Stimulated activated naive CD8-positive, alpha-beta T cell treated with anti-CD3 and anti-CD28 coated beads, Interleukin-15, Interleukin-2, amounts not matched to agents 100 U/mL and 50 U/mL, for 24 hours (primary cell): ENCODE results near the gene OOSP3.
"Not testable (repeated sequence)": the region's sequence is repeated elsewhere in the genome, so short reads cannot be mapped to it uniquely, and the experiment has no call there.

Experiments used
- ATAC-seq: fragments of 150-1000 bp; cut with Tn5 transposase; one replicate; pipeline ENCODE4 v1.10.0; 2021
- DNase-seq: peaks from one replicate; pipeline ENCODE4 v3.0.0; 2021

The OOSP3 gene

GRCh38 chr11:59875856-59876519 is 2.6 kb upstream of the OOSP3 start:
- no peak for DNase-seq

GRCh38 chr11:59877325-59877724 is 1.3 kb upstream of the OOSP3 start:
- DNase-seq = no peak
- ATAC-seq = no peak

More at GRCh38 chr11:59875856-59876519, 2.6 kb upstream of the OOSP3 start:
- no peak for ATAC-seq

- ATAC-seq (no peak), DNase-seq (no peak)
Measured at GRCh38 chr11:59877784-59878183, 798 bp upstream of the OOSP3 start.

GRCh38 chr11:59879567-59879966 is 985 bp downstream of the OOSP3 start:
- DNase-seq (no peak), ATAC-seq (no peak)

GRCh38 chr11:59883597-59883996 is 5.0 kb downstream of the OOSP3 start:
- DNase-seq (no peak), ATAC-seq (no peak)

GRCh38 chr11:59887156-59887555 is 8.6 kb downstream of the OOSP3 start:
- ATAC-seq, DNase-seq: not testable (repeated sequence)

- DNase-seq (no peak), ATAC-seq (no peak)
Measured at GRCh38 chr11:59891781-59892181, 13.2 kb downstream of the OOSP3 start.

GRCh38 chr11:59894616-59895015 is 16.0 kb downstream of the OOSP3 start:
- ATAC-seq (no peak), DNase-seq (no peak)

GRCh38 chr11:59898046-59898445 is 19.5 kb downstream of the OOSP3 start:
- no peak for ATAC-seq
- DNase-seq = no peak

- ATAC-seq = no peak
- no peak for DNase-seq
Measured at GRCh38 chr11:59898650-59899049, 20.1 kb downstream of the OOSP3 start.

GRCh38 chr11:59899532-59899931 is 20.9 kb downstream of the OOSP3 start:
- ATAC-seq (no peak), DNase-seq (no peak)

- DNase-seq (no peak), ATAC-seq (no peak)
Measured at GRCh38 chr11:59900366-59901126, 22.0 kb downstream of the OOSP3 start.

- ATAC-seq = no peak
- no peak for DNase-seq
Measured at GRCh38 chr11:59901306-59901705, 22.7 kb downstream of the OOSP3 start.

GRCh38 chr11:59903569-59903968 is 25.0 kb downstream of the OOSP3 start:
- DNase-seq, ATAC-seq: not testable (repeated sequence)

GRCh38 chr11:59918480-59918879 is 39.9 kb downstream of the OOSP3 start:
- ATAC-seq (no peak), DNase-seq (no peak)

- peak; percentile 21 for DNase-seq
- no peak for ATAC-seq
Measured at GRCh38 chr11:59918987-59919589, 40.5 kb downstream of the OOSP3 start.

- peak; percentile 6 for DNase-seq
- no peak for ATAC-seq
Measured at GRCh38 chr11:59923813-59924212, 45.2 kb downstream of the OOSP3 start.

- ATAC-seq = no peak
- DNase-seq = no peak
Measured at GRCh38 chr11:59931688-59932087, 53.1 kb downstream of the OOSP3 start.

- DNase-seq (no peak), ATAC-seq (no peak)
Measured at GRCh38 chr11:59938132-59938531, 59.5 kb downstream of the OOSP3 start, which contains the start of gene OOSP1. Gene OOSP1 (plus strand): TSS chr11:59938432. CDS start chr11:59938455, 23 bp downstream.

- ATAC-seq (no peak), DNase-seq (no peak)
Measured at GRCh38 chr11:59938718-59939117, 60.1 kb downstream of the OOSP3 start.

- DNase-seq (no peak), ATAC-seq (no peak)
Measured at GRCh38 chr11:59939482-59939881, 60.9 kb downstream of the OOSP3 start.

- DNase-seq = no peak
- no peak for ATAC-seq
Measured at GRCh38 chr11:59941091-59941490, 62.5 kb downstream of the OOSP3 start.
